SK-N-DZ (cell line): Measurements from ENCODE around the gene PPIA. TPM values are rescaled to one million over a fixed set of nuclear protein-coding genes. Genes with fewer than 3 reads are reported as not detected.

Source experiments
- DNase-seq: peaks from one replicate; pipeline ENCODE4 v3.0.0-alpha.2; 2015; ENCODE audit warnings: low spot score
- polyA plus RNA-seq, 2 experiments: library from polyadenylated mRNA; depleted of rRNA; stranded (reverse); fragments of >200 nt; gene quantifications; 2 replicates each; pipeline ENCODE4 v1.2.3, GENCODE V29; 2014

PPIA gene
- 6,023 and 7,004 TPM in 2 replicates for polyA plus RNA-seq (2014; cell fraction: cytosol; rRNA removed)
- 2,878 and 3,315 TPM in 2 replicates for polyA plus RNA-seq (2014; cell fraction: nucleus; rRNA removed)

DNA sequence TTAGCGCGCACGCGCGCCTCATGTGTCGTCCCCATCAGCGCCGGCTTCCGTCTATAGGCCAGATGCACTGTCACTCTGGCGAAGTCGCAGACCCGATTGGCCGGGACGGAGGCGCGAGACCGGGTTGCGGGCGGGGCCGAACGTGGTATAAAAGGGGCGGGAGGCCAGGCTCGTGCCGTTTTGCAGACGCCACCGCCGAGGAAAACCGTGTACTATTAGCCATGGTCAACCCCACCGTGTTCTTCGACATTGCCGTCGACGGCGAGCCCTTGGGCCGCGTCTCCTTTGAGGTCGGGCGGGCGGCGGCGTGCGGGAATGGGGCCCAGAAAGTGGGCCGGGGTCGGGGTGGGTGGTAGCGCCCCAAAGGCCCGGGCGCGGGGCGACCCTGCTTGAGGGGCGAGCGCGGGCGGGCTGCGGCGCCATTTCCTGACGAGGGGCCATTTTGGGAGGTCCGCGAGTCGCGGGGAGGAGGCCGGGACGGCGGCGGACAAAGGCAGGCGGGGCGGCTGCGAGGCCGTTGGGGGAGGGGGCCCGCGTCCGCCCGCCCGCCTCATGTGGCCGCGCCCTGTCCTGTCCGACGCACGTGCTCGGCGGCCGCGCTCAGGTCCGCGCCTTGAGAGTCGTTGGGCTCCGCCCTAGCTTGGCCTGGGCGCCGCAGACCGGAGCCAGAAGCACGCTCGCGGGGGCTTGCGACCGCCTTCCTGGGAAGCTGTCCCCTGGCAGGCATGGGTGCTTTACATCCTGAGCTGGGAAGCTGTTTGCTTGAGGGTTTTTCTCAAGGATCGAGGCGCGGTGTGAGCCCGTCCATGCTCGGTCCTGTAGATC lies at the start of gene PPIA:
PPIA (plus strand) TSS at position 178 of the 825 bp plus-strand sequence; CDS start at position 222, 44 bp downstream.
- peak; percentile 98 for DNase-seq

DNA sequence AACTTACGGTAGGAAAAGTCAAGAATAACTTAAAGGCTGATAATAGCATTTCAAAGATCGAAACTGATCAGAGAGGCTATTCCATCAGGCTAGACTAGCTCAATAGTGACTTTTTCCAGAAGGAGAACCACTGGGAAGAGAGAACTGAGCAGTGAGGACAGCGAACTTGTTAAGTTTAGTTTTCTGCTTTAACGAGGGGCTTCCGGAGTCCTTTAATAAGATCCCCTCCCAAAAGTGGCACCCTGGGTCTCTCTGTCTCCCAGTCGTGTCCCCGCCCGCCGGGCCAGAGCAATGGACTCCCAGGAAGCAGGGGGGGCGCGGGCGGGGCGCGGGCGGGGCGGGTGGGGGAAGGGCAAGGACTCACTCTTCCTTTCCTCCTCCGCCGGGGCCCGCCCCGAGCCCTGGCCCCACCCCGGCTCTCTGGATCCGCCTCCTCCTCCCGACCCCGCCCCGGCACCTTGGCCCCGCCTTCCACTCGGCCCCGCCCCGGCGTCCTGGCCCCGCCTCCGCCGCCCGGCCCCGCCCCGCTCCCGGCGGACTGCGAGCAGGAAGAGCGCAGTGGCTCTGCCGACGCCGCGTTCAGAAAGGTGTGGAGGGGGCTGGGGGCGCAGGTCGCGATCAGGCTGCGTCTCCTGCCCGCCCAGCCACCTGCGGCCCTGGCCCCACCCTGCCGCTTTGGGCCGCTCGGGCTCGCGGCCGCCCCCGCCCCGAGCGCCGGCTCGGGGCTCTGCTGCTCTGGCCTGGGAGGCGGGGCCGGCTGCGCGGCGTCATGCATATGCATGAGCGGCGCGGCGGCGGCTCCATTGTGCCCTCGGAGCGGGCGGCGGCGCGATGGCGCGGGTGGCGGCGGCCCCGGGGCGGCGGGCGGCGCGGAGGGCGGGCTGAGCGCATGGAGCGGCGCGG lies 48.2 kb upstream of the PPIA start, which contains the start of gene ZMIZ2:
ZMIZ2 (plus strand) TSS at position 803 of the 903 bp plus-strand sequence. CDS start 7,403 bp downstream, outside the sequence.
- DNase-seq, result peak; percentile 82

- DNase-seq, result no peak
Observed at GRCh38 chr7:44748948-44749731, 47.3 kb upstream of the PPIA start.

DNA sequence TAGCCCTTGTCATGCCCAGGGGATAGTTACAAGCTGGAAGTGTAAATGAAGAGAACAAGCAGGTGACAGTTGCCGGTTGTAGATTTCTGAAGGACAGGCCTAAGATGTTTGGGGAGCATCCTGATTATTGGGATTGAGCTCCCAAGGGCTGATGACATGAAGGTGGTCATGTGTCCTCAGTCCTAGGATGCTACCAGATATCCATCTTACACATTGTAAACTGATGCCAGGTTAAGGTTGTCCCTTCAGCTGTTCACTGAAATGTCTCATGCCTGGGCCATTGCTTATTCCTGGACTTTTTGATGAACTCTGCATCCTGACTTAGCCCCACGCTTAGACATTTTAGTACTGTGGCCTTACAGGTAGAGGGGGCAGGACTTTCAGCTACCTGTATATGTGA lies 46.5 kb upstream of the PPIA start:
- no peak for DNase-seq

DNA sequence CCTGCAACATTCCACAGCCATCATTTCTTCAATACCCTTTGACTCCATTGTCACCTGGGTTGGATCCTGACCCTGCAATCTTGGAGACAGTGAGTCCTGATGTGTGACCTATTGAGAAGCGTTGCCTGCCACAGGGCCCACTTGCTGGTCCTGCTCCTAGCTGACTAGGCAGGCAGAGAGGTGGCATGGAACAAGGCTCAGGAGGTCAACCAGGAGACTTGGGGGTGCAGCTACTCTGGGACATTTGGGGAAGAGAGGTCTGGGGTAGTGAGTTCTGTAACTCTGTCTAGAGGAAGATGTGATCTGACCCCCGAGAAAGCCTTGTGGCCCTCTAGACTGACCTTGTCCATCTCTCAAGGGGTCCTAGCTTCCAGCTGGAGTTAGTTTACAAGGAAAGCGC lies 46.1 kb upstream of the PPIA start:
- DNase-seq, result no peak

DNA sequence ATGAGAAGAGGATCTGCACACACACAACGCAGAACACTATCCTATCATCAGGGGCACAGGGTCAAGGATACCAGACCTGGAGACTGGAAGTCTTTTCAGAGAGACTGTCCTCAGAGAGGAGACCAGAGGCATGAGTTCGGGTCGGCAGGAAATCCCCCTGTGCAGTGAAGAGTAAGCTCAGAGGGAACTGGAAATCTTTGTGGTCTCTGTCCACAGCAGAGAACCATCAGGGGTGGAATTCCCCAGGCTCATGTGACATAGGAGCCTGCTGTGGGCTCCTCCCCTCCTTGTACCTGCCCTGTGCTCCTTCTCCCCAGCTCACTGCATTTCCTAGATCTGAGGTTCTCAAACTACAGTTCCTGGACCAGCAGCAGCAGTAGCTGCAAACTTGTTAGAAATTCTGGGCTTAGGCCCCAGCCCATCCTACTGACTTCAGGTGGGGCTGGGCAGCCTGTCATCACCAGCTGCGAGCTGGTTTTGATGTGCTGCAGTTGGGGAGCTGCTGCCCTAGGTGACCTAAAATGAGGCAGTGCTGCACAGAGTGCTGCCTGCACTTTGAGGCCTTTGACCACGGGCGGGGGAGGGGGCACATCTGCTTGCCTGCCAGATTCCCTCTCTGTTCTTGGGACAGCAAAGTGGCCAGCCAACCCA lies 45.4 kb upstream of the PPIA start:
- DNase-seq, result no peak

DNA sequence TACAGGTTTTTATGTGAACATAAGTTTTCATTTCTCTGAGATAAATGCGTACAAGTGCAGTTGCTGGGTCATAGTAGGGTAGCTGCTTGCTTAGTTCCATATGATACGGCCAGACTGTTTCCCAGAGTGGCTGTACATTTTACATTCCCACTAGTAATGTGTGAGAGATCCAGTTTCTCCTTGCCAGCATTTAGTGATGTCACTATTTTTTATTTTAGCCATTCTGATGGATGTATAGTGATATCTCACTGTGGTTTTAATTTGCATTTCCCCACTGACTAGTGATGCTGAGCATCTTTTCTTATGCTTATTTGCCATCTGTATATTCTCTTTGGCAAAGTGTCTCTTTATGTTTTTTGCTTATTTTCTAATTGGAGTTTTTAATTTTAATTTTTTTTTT lies 43.7 kb upstream of the PPIA start:
- no peak for DNase-seq

DNA sequence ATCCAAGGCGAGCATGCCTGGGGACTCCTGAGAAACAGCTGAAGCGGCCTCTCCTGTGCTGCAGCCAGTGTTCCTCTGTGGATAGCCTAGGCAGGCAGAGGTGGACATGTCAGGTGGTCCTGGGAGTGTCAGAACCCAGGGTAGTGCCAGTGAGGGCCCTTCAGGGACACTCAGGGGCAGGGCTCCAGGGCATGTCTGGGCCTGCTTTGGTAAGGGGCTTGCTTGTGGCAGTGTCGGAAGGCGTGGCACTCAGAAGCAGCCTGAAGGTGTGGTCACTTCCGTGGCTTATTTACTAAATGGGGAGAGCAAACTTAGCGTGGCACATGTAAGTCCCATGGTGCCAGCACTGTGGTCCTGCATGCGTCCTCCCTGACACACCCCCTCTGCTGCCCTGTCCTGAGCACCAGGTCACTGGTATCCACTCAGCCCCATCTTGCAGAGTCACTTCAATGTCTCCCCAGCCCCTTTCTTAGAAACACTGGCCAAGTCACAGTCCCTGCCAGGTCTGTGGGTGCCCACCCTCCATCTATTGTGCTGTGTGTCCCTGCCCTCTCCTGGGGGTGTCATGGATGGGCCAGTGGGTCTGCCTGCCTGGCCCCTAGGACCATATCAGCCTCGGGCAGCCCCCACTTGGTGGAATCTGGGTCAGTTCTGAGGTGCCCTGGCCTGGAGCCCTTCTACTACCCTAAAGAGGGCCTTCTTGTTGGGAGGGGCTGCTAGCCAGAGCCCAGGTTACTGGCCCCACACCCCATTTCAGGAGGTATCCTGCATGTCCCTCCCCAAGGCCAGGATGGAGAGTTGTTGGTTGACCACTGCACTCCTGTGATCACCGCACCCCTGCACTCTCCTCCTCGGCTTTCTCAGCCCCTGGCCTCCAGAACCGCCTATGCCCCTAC lies 41.4 kb upstream of the PPIA start:
- no peak for DNase-seq

DNA sequence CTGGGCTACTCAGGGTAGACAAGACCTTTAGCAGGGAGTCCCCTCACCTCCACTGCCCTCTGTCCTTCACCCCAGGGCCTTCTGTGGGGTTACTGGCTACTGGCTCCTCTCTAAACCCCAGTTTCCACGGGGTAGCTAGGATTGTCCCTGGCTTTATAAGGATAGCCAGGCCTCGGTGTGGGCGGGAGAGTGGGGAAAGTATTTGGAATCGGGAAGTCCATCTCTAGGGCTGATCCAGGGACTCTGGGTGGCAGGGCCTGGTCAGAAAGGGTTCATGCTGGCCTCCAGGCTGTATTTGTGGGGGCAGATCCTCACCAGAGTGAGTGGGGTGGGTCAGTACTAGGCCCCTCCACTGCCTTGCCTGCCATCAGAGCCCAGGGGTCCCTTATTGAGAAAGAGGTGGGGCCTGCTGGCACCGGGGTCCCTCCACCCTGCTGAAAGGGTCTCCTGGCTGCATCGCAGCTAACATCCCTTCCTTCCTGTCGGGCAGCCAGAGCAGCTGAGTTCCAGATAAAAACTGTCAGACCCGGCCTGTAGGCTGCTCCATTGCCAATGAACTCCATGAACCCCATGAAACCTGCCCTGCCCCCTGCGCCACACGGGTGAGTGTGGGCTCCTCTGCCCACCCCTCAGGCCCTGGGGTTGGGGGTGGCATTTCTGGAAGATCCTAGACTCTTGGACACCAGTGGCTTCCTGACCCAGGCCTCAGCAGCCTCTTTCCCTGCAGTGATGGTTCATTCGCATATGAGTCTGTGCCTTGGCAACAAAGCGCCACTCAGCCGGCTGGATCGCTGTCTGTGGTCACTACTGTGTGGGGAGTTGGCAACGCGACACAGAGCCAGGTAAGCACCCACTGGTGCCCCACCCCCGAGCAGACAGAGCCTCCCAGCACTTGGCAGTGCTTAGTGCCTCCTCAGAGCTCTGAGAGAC lies 40.5 kb upstream of the PPIA start:
- no peak for DNase-seq

GRCh38 chr7:44756904-44757303 lies 39.6 kb upstream of the PPIA start:
- DNase-seq, result no peak

GRCh38 chr7:44757311-44757710 lies 39.2 kb upstream of the PPIA start:
- no peak for DNase-seq

DNA sequence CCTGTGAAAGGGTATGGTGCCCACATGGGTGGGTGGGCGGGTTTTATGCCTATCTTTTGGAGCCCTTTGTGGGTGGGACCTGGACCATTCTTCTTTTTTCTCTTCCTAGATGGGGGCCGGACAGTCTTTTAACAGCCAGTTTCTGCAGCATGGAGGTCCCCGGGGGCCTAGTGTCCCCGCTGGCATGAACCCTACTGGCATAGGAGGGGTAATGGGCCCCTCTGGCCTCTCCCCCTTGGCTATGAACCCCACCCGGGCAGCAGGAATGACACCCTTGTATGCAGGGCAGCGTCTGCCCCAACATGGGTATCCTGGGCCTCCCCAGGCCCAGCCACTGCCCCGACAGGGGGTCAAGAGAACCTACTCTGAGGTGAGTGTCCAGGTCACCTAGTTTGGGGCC lies 38.7 kb upstream of the PPIA start:
- DNase-seq, result no peak

GRCh38 chr7:44759246-44759645 lies 37.2 kb upstream of the PPIA start:
- no peak for DNase-seq

DNA sequence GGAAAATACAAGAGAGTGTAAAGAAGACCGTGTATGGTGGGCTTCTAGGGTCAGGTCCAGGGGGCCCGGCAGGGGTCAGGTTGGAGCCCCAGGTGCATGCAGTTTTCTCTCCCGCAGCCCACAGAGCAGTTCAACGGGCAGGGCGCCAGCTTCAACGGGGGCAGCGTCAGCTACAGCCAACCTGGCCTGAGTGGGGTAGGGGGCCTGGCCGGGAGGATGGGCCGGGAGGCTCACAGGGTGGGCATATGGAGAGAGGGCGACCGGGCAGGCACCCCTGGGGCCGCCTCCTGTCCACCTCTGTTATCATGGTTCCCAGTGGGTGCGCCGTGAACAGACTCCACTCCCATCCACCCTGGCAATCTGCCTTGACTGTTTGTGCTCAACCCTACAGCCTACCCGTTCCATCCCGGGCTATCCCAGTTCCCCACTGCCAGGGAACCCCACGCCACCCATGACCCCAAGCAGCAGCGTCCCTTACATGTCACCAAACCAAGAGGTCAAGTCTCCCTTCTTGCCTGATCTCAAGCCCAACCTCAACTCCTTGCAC lies 36.4 kb upstream of the PPIA start:
- DNase-seq, result no peak

DNA sequence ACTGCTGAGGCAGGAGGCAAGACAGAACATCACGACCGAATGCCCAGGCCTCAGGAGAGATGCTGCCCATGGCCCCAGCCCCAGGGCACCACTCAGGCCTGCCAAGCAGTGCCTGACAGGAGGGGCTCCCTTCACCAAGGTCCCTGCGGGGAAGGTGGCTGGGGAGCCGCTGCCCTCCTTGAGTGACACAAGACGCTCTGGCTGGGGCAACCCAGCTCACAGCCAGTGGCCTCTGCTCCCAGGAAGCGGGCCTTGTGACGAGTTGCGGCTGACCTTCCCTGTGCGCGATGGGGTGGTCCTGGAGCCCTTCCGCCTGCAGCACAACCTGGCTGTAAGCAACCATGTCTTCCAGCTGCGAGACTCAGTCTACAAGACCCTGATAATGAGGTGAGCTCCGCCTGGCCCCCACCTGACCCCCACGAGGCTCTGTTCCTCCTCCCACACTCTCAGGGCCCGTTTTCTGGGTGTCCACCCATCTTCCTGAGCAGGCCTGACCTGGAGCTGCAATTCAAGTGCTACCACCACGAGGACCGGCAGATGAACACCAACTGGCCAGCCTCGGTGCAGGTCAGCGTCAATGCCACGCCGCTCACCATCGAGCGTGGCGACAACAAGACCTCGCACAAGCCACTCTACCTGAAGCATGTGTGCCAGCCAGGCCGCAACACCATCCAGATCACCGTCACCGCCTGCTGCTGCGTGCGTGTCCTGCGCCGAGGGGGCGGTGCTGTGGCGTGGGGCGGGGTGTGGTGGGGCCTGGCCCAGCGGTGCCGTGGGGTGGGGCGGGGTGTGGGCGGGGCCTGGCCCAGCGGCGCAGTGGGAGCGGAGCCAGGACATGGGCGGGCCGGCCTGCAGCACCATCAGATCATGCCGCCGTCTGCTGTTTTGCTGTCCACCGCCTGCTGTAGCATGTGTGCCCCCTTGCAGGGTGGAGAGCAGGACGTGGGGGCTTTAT lies 35.0 kb upstream of the PPIA start:
- peak; percentile 45 for DNase-seq

GRCh38 chr7:44762300-44762699 lies 34.2 kb upstream of the PPIA start:
- no peak for DNase-seq
